Keratinocyte (primary cell): Measurements from ENCODE around the gene DRC1.

Source experiments
- EZH2 ChIP-seq: IDR thresholded peaks from one replicate; pipeline ENCODE4 v1.6.1; 2012; ENCODE audit warnings: inconsistent platforms, mild to moderate bottlenecking, low read length, moderate library complexity
- TF ChIP-seq, protein P1 (sequence below), 3 experiments: IDR thresholded peaks in 1 of 3; conservative IDR thresholded peaks in 1 of 3; optimal IDR thresholded peaks in 1 of 3; 2 replicates in 2 of 3; 3 replicates in 1 of 3; pipeline versions ENCODE3 to v1.5.1; 2011; ENCODE audit warnings: low read length in 3 of 3, mild to moderate bottlenecking in 3 of 3, moderate library complexity in 2 of 3, control low read depth in 1 of 3, inconsistent platforms in 1 of 3; ENCODE audit not compliant: insufficient read depth in 2 of 3; ENCODE audit errors: extremely low read depth in 1 of 3

DNA sequence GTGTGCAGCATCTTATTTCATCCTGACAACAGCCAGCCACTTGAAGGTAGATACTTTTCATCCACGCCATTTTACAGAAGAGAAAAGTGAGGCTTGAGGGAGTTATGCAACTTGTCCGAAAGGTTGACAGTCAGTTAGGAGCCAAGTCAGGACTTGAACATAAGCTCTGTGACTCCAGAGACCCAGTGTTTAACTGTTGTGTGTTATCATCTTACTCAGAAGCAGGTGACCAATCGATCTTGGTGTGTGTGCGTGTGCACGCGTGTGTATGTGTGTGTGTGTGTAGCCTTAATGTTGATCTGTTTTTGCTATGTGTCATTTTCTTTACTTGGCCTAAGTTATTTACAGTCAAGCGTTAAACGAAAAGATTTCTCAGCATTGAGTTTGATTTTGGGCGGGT is 22.0 kb downstream of the DRC1 start:
- TF ChIP-seq, protein P1, sequence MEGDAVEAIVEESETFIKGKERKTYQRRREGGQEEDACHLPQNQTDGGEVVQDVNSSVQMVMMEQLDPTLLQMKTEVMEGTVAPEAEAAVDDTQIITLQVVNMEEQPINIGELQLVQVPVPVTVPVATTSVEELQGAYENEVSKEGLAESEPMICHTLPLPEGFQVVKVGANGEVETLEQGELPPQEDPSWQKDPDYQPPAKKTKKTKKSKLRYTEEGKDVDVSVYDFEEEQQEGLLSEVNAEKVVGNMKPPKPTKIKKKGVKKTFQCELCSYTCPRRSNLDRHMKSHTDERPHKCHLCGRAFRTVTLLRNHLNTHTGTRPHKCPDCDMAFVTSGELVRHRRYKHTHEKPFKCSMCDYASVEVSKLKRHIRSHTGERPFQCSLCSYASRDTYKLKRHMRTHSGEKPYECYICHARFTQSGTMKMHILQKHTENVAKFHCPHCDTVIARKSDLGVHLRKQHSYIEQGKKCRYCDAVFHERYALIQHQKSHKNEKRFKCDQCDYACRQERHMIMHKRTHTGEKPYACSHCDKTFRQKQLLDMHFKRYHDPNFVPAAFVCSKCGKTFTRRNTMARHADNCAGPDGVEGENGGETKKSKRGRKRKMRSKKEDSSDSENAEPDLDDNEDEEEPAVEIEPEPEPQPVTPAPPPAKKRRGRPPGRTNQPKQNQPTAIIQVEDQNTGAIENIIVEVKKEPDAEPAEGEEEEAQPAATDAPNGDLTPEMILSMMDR (optimal IDR thresholded peaks at IDR 0.05 in 1 of 3, IDR thresholded peaks at IDR 0.05 in 1 of 3, conservative IDR thresholded peaks at IDR 0.05 in 1 of 3; ENCODE audit: extremely low read depth in 1 of 3, insufficient read depth in 2 of 3, low read length in 3 of 3) = no peak
- TF ChIP-seq EZH2 = no peak
